WI38 (cell line): ENCODE results near the gene PNMT.

Source experiments
- H3K4me3 ChIP-seq: 2 replicates; pipeline ENCODE4 v1.5.1; 2011; ENCODE audit warnings: low read depth, mild to moderate bottlenecking, control low read depth, low read length
- CTCF ChIP-seq: IDR thresholded peaks from 2 replicates; pipeline ENCODE4 v1.5.1; 2012; ENCODE audit warnings: low read depth, mild to moderate bottlenecking, control low read depth, low read length

PNMT gene

DNA sequence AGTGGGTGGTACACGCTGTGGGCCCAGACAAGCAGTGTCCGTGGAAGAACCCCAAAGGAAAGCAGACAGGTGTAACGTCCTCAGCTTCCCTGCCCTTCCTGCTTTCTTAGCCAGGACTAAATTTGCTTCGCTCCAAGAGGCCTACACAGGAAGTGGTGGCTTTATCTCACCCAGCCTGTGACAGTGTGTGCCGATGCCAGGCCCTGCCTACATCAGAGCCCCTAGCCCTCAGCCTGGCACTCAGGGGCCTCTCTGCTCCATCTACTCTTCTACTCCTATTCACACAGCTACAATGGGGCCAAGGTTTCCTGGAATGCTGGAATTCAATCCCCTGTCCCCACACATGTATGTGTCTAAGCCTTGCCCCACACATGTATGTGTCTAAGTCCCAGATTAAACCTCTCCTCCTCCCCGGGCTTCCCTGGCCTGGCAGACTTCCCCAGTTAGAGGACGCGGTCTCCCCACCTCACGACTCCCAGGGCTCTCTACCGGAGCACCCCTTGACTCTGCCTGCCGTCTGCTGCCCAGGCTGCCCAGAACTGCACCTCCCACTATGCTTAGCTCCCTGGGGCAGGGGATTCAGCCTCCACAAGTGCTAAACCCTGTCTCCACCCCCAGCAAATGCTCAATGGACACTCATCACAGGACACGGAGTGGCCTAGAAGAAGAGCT lies 11.4 kb downstream of the PNMT start:
- TF ChIP-seq CTCF: no peak
- H3K4me3 ChIP-seq: no peak overlapping the region

DNA sequence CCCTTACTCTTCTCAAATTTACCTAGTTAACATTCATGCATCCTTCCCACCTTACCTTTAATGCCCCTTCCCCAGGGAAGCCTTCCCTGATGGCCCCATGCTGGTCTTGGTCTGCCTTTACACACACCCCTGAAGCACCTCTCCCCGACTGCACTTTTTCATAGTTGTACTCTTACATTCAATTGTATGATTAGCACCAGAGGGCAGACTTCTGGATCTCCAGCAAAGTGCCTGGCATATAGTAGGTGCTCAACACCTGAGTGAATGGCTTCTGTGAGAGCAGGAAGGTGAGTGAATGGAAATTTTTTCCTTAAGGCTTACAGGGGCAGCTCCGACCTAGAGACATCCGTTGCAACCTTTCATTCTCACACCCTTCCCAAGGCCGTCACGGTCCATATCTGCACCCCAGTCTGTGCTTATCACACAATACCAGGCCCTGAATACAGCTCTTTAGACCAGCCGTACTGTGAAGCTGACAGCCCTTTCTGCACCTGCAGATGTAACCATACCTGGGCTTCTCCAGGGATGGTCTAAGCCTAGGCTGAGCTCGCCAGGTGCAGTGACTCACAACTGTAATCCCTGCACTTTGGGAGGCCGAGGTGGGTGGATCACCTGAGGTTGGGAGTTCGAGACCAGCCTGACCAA lies 15.2 kb downstream of the PNMT start:
- H3K4me3 ChIP-seq: no peak overlapping the region
- no peak for TF ChIP-seq CTCF

DNA sequence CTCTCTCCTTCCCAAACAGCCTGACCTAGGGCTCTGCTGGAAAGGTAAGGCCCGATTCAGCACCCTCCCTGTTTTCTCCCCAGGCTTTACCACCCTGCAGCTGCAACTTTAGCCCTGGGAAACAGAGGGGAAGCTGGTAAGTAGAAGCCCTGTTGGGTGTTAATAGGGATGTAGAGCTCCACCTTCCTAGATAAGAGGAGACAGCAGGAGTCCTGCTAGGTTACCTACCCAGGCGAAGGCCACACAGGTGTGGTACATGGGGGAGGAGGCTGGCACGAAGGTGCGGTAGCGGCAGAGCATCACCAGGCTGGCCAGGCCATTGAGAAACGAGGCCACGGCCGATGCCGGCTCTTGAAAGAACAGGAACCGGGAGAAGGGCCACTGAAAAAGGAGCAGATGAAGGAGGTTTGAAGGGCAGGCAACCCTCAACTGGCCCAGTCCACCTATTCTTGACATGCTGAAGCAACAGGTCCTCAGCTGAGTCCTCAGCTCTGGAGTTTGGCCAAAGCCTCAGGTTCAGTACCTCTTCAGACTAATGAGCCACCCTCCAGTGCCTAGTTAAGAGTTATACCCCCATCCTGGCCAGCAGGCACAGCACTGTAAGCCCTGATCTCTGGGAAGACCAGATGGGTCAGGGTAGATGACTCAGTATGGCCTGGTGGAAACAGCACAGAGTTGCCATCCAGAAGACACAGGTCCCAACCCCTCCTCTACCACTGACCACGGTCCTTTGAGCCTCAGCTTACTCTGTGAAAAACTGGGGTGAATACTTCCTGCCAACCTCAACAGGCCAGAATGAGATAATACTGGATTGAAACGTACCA lies 16.3 kb downstream of the PNMT start:
- no peak for TF ChIP-seq CTCF

GRCh38 chr17:39687101-39687545 lies 18.9 kb downstream of the PNMT start:
- TF ChIP-seq CTCF: no peak
- H3K4me3 ChIP-seq: peak overlapping the region; percentile 83

More for the DNA sequence above, 16.3 kb downstream of the PNMT start:
- no peak overlapping the region for H3K4me3 ChIP-seq

DNA sequence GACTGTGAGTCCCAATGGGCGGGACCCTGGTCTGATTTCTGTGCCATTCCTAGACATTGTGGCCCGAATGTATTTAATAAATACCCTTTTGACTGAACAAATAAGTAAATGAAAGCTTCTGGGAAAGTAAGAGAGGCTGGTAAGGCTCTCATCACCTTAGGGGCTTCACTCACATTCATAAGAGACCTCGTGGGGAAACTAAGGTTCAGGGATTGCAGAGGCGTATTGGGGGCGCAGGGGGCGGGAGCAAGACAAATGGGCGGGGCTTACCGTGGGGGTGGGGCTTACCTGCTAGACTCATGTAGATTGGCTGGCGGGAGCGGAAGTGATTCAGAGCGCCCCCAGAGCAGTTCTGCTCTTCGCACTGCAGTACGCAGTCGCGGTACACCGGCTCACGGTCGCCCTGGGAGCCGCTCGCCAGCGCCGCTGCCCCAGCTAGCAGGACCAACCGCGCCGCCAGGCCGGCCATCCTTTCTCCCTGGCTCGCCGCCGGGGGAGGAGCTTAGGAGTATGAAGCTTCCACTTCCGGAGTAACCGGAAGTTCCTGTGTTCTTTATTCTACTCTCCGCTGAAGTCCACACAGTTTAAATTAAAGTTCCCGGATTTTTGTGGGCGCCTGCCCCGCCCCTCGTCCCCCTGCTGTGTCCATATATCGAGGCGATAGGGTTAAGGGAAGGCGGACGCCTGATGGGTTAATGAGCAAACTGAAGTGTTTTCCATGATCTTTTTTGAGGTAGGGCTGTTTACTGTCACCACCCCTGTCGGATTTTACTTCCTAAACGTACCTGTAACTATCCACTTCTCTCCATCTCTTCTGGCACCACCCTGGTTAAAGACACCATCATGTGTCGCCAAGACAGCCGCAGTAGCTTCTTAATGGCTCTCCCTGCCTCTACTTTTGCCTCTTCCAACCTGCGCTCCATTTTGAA lies 19.6 kb downstream of the PNMT start, which contains the start of gene PGAP3:
TSS of gene PGAP3 (minus strand) at position 512 of the 929 bp plus-strand sequence. CDS start at position 469, 43 bp downstream.
- peak within 1 kb of the TSS; percentile 83 for H3K4me3 ChIP-seq
- no peak for TF ChIP-seq CTCF

DNA sequence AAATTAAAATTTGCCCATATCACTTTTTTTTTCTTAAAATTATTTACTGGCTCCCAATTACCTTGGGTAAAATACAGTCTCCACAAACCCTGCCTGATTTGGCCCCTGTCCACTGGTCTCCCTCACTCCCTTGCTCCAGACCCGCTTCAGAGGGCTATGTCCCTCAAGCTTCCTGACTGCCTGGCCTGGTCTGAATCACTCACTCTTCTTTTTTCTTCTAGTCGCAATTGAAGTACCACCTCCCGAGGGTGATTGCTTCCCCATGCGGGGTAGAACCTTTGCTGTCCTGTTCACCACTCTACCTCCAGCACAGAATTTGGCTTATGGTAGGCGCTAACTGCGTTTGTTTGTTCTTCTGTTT lies 20.2 kb downstream of the PNMT start:
- H3K4me3 ChIP-seq: peak overlapping the region; percentile 83
- TF ChIP-seq CTCF: no peak
